Measurements from ENCODE around the gene TOR1AIP2. TPM values are rescaled to one million over a fixed set of nuclear protein-coding genes. Genes with fewer than 3 reads are reported as not detected.

The TOR1AIP2 gene
- total and polyA plus RNA-seq, 2 donors (not counting 3 experiments of a cell fraction or from before 2014, with no cell fraction given), result 18.6 to 101 TPM

- intact Hi-C loops (cut with micrococcal nuclease), result no loop called here
- Histone ChIP-seq H3K79me2 (ENCODE audit: control insufficient read depth, insufficient read depth, low read length) (no peaks in the 10 kb centered on the region), H3K4me2 (ENCODE audit: insufficient read depth, low read length) (no peak overlapping the region), H3K9me1 (replicated peaks; ENCODE audit: control insufficient read depth, extremely low read depth, insufficient read depth, low read length) (no peaks in the 10 kb centered on the region), H3K4me1 (ENCODE audit: control insufficient read depth, extremely low read depth, insufficient read depth, low read length) (no peaks in the 10 kb centered on the region), H3K27me3 (ENCODE audit: control insufficient read depth in 2 of 2, insufficient read depth in 2 of 2, low read length in 2 of 2) (peaks cover 0 to 8% of the 10 kb centered on the region in 2 experiments), H3K9ac (replicated peaks; ENCODE audit: extremely low read depth, insufficient read depth, low read length) (no peak overlapping the region), H3K27ac (ENCODE audit: insufficient read depth, low read depth, low read length) (no peak overlapping the region), H3K4me3 (replicated peaks in 1 of 3; ENCODE audit: insufficient read depth in 1 of 3, low read depth in 1 of 3, low read length in 3 of 3) (no peak overlapping the region), H2AFZ (ENCODE audit: low read depth, low read length) (no peak overlapping the region), H4K20me1 (replicated peaks; ENCODE audit: control insufficient read depth, extremely low read depth, insufficient read depth, low read length) (no peaks in the 10 kb centered on the region), H3K36me3 (ENCODE audit: control insufficient read depth in 2 of 2, extremely low read depth in 1 of 2, insufficient read depth in 2 of 2, low read length in 2 of 2) (no peaks in the 10 kb centered on the region), H3K9me3 (replicated peaks; ENCODE audit: control insufficient read depth, insufficient read depth, low read length) (no peaks in the 10 kb centered on the region)
- ChIA-PET CTCF (interaction anchor here (0.6 to 2.7 kb wide), 3 partner anchors 10 to 59 kb away, joined by 3 to 18 read pairs (median 15); no protein-coding TSS in a partner anchor), POLR2A (interaction anchor here (1.3 kb wide), 1 partner anchor 9 kb away, joined by 3 read pairs; no protein-coding TSS in a partner anchor)
- FAIRE-seq (no peak), DNase-seq (ENCODE audit: low read depth, low spot score) (no peak)
- dilution Hi-C loops (cut with MboI; ENCODE audit: extremely low pct_ligation_motif_present, low sequenced_read_pairs), result no loop called here
- no TSS peak for BruUV-seq (replicated peaks)
- TF ChIP-seq GATA2 (IDR thresholded peaks at IDR 0.05; ENCODE audit: insufficient read depth, insufficient read length, low read depth, low read length) (no peak), FOS (IDR thresholded peaks at IDR 0.05; ENCODE audit: borderline replicate concordance, insufficient read depth, low read length) (no peak), POLR2AphosphoS5 (IDR thresholded peaks at IDR 0.05; ENCODE audit: insufficient read depth, low read depth, low read length) (no peak), CTCF (IDR thresholded peaks at IDR 0.05; ENCODE audit: extremely low read depth in 1 of 2, insufficient read depth in 1 of 2, low read depth in 1 of 2, low read length in 2 of 2) (no peak), MAX (IDR thresholded peaks at IDR 0.05; ENCODE audit: insufficient read depth, insufficient read length) (no peak), MYC (IDR thresholded peaks at IDR 0.05; ENCODE audit: low read depth, low read length) (no peak), JUN (IDR thresholded peaks at IDR 0.05; ENCODE audit: borderline replicate concordance, insufficient read depth, insufficient read length, low read depth) (no peak), POLR2A (IDR thresholded peaks at IDR 0.05; ENCODE audit: low read depth, low read length) (no peak), EZH2 (IDR thresholded peaks at IDR 0.05; ENCODE audit: borderline replicate concordance, low read depth, low read length, severe bottlenecking) (no peak)
Measured at GRCh38 chr1:179824265-179824664, 53.3 kb downstream of the TOR1AIP2 start.

Data from endothelial cell of umbilical vein (primary cell).